GM12892 (cell line): ENCODE data around the gene STK32C.

Experiments
- POLR2A ChIP-seq: IDR thresholded peaks from 2 replicates; pipeline ENCODE4 v1.6.1; 2011; ENCODE audit warnings: low read depth, low read length, control low read depth
- POLR2AphosphoS5 ChIP-seq: IDR thresholded peaks from 2 replicates; pipeline ENCODE4 v1.6.1; 2011; ENCODE audit warnings: low read depth, low read length, control low read depth
- TAF1 ChIP-seq: IDR thresholded peaks from 2 replicates; pipeline ENCODE4 v1.6.1; 2011; ENCODE audit warnings: low read depth, mild to moderate bottlenecking, control low read depth, low read length, borderline replicate concordance

- TF ChIP-seq POLR2A (no peak), POLR2AphosphoS5 (no peak), TAF1 (no peak)
Measured at GRCh38 chr10:132175408-132175807, 132.3 kb downstream of the STK32C start.
